GM12875 (cell line): ENCODE results near the gene NES.
A peak's percentile ranks its signal among the peaks of the same experiment; 100 is the strongest.

Experiments used
- H3K4me3 ChIP-seq: one replicate; pipeline ENCODE4 v1.5.1; 2011; ENCODE audit warnings: low read depth, low read length, control low read depth
- TF ChIP-seq, protein P1 (sequence below): IDR thresholded peaks from 2 replicates; pipeline ENCODE4 v1.5.1; 2011; ENCODE audit warnings: low read depth, mild to moderate bottlenecking, control low read depth, inconsistent platforms, low read length, moderate library complexity, borderline replicate concordance; ENCODE audit not compliant: insufficient read depth

Gene NES

DNA sequence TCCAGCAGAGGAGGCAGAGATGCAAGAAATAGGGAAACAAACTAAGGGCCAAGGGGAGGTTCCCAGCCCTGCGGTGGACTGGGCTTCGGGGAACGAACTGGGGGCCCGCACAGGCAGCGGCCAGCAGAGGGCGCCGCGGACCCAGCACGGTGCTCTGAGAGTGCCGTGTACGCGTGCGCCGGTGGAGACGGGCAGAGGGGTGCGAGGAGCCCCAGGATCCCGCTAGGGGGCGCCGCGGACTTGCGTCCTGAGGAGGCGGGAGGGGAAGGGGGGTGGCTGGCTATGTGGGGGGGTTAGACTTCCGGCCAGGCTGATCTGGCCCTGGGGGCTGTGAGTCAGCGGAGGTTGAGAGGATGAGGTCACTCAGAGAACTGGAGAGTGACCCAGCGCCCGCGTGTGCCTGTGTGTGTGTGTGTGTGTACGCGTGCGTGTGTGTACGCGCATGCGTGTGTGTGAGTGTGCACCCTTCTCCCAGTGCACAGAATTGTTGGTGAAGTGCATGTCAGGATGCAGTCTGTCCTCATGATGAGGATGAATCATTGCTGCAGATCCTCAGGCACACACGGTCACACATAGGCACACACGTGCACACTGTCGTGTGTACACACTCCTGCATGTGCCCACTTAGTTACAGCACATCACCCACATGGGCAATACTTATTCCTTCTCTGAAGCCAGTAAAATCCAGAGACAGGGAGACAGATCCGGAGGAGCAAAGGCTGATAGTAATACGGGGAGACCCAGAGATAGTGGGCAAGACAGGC is 17.0 kb downstream of the NES start:
- peak overlapping the region; percentile 70 for H3K4me3 ChIP-seq

DNA sequence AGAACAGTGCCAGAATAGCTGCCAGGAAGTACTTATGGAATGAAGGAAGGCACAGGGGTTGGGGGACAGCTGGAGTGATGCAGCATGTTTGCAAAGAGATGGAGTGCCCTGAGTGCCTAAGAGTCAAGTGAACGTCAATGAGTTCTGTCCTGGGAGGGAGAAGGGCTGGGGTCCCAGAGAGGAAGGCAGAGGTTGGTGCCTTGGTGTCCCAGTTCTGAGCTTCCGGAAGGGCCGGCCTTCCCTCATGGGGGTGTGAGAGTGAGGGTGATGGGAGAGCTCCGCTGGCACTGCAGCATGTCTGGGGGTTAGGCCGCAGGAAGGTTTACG is 17.6 kb downstream of the NES start:
- TF ChIP-seq, protein P1, sequence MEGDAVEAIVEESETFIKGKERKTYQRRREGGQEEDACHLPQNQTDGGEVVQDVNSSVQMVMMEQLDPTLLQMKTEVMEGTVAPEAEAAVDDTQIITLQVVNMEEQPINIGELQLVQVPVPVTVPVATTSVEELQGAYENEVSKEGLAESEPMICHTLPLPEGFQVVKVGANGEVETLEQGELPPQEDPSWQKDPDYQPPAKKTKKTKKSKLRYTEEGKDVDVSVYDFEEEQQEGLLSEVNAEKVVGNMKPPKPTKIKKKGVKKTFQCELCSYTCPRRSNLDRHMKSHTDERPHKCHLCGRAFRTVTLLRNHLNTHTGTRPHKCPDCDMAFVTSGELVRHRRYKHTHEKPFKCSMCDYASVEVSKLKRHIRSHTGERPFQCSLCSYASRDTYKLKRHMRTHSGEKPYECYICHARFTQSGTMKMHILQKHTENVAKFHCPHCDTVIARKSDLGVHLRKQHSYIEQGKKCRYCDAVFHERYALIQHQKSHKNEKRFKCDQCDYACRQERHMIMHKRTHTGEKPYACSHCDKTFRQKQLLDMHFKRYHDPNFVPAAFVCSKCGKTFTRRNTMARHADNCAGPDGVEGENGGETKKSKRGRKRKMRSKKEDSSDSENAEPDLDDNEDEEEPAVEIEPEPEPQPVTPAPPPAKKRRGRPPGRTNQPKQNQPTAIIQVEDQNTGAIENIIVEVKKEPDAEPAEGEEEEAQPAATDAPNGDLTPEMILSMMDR, result no peak
- peak overlapping the region; percentile 47 for H3K4me3 ChIP-seq

More for the DNA sequence above, 17.0 kb downstream of the NES start:
- TF ChIP-seq, protein P1, result peak; percentile 100

DNA sequence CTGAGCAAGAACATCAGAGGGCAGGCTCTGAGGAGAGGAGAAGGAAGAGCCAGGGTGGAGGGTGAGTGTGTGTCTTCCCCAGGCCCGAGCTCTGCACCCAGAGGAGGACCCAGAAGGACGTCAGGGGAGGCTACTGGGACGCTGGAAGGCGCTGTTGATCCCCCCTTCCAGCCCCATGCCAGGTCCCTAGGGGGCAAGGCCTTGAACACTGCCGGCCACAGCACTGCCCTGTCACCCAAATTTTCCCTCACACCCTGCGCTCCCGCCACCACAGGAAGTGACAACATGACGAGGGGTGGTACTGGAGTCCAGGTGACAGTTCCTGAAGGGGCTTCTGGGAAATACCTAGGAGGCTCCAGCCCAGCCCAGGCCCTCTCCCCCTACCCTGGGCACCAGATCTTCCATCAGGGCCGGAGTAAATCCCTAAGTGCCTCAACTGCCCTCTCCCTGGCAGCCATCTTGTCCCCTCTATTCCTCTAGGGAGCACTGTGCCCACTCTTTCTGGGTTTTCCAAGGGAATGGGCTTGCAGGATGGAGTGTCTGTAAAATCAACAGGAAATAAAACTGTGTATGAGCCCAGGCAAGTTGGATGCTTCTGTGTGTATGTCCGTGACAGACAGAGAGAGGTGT is 18.1 kb downstream of the NES start:
- TF ChIP-seq, protein P1, result no peak
- no peak overlapping the region for H3K4me3 ChIP-seq

DNA sequence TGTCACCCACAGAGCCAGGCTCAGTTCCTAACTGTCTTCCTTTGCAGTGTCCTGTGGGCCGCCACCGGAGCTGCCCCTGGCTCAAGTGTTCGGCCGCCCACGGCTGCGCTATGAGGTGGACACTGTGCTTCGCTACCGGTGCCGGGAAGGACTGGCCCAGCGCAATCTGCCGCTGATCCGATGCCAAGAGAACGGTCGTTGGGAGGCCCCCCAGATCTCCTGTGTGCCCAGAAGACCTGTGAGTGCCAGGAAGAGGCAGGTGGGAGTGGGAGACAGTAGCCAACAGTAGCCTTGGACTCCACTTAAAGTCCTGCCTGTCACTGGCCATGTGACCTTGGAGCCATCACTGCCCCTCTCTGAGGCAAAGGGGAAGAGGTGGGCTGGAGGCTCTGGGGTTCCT is 18.7 kb downstream of the NES start:
- TF ChIP-seq, protein P1, result no peak
- H3K4me3 ChIP-seq, result no peak overlapping the region

DNA sequence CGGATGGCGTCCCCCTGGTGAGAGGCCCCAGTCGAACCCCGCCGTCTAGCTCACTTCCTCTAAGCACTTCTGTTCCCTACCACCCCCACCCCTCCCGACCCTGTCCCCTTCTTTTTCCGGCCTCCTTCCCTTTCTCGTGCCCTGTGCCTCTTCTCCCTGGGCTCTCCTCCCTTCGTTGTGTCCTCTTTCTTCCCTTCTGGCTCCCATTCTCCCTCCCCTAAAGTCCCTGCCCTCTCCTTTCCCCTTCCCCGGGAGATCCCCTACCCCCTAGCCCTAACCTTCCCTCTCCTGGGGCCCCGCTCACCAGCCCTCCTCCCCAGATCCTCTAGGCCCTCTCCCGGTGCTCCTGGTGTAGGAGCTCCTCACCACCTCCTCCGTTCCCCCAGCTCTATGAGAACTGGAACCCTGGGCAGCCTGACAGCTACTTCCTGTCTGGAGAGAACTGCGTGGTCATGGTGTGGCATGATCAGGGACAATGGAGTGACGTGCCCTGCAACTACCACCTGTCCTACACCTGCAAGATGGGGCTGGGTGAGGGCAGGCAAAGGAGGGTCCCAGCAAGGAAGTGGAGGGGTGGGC is 19.4 kb downstream of the NES start:
- TF ChIP-seq, protein P1, result no peak
- H3K4me3 ChIP-seq, result no peak overlapping the region

DNA sequence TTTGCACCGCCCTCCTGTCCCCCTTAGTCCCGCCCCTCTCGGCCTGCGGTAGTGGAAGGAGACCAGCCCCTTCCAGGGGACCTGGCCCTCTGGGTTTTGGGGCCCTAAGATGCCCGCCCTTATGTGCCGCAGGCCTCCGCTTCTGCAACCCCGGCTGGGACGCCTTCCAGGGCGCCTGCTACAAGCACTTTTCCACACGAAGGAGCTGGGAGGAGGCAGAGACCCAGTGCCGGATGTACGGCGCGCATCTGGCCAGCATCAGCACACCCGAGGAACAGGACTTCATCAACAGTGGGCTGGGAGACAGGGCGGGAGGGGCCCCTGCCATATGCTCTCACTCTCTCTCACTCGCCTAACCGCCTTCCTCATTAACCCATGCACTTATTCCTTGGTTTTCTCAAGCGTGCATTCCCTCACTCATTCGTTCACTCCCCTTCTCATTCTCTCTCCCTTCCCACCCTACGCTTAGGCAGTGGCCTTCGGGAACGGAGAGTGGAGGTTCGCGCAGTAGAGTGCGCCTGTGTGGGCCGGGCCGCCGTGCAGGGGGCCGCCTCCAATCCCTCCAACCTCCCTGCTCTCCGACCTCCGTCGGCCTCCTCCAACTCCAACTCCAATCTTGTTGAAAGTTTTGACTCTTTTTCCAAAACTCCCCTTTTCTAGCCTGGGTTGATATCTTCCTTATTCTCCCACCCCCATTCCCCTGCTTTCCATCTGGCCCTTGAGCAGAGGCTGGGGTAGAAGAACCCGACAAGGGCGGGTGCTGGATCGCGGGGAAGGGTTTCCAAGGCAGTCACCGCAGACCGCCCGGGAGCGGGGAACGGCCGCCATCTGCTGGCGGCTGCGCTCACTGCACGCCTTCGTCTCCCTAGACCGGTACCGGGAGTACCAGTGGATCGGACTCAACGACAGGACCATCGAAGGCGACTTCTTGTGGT is 20.1 kb downstream of the NES start:
- TF ChIP-seq, protein P1, result peak; percentile 99
- no peak overlapping the region for H3K4me3 ChIP-seq
